Heart left ventricle (tissue), 13 donors: ENCODE results near the gene CHST11.

Experiments
- POLR2A ChIP-seq, 2 donors: fragments of 450-650 bp; IDR thresholded peaks; one replicate each; pipeline ENCODE4 v1.6.1; 2017; ENCODE audit warnings: antibody characterized with exemption in 2 of 2, mild to moderate bottlenecking in 2 of 2, moderate library complexity in 2 of 2
- TF ChIP-seq, protein P1 (sequence below), 12 donors: fragments of 200-600 bp; sonication (generic) in 4 of 12; IDR thresholded peaks; one replicate each; pipeline versions ENCODE4 v1.5.0 to v1.8.0; 2018 to 2022; ENCODE audit warnings: antibody characterized with exemption in 12 of 12, mild to moderate bottlenecking in 5 of 12
- donor health status: ischemic (EF 13 %, LVEDD 7.1; RV severe dilation, severe dysfunction).
- donor health status: DM: no; HTN: yes; CAD: no.
- donor health status: DM: no; HTN: no; CAD: no.
- donor health status: ischemic (EF 25% LVEDD 6.9; RV normal size, moderate dysfunction).
- donor health status: ischemic (EF 25% LVEDD 5.7; RV mildly dilated, moderate dysfunction).
- donor health status: ischemic (EF 35%, LVEDD 5.7; RV mildly dilated, moderate dysfunction).
- donor health status: nonischemic (EF 11% LVEDD 7.7; RV severe dilation, severe dysfunction).
- donor health status: DM: yes; HTN: yes; CAD: no.
- donor health status: PGD.
- donor health status: ischemic (EF 29% LVEDD 5.4; RV normal size, mild dysfunction).
- donor health status: nonischemic (EF 23%, LVEDD 6.1; RV moderate dilation, normal function).

DNA sequence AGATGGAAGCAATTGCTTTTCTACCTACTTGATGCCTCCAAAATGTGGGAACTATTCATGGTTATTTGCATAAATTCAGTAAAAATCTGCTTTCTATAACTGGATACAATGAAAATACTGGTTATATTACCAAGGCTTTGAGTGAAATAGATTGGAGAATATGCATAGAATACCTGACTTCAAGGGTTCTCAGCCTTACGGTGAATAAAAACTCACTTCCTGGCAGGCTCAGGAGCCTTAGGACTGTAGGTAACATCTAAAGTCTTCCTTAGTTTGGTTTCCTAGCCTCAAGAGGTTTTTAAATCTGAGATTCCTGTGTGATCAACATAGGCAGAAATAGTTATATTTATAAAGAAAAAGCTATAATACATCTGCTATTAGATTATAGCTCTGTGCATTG, 342.7 kb downstream of the CHST11 start:
- TF ChIP-seq, protein P1, sequence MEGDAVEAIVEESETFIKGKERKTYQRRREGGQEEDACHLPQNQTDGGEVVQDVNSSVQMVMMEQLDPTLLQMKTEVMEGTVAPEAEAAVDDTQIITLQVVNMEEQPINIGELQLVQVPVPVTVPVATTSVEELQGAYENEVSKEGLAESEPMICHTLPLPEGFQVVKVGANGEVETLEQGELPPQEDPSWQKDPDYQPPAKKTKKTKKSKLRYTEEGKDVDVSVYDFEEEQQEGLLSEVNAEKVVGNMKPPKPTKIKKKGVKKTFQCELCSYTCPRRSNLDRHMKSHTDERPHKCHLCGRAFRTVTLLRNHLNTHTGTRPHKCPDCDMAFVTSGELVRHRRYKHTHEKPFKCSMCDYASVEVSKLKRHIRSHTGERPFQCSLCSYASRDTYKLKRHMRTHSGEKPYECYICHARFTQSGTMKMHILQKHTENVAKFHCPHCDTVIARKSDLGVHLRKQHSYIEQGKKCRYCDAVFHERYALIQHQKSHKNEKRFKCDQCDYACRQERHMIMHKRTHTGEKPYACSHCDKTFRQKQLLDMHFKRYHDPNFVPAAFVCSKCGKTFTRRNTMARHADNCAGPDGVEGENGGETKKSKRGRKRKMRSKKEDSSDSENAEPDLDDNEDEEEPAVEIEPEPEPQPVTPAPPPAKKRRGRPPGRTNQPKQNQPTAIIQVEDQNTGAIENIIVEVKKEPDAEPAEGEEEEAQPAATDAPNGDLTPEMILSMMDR (IDR thresholded peaks at IDR 0.05) = no peak
- no peak for TF ChIP-seq POLR2A (IDR thresholded peaks at IDR 0.05)
